ENCODE results near the gene FAM90A1. TPM values are rescaled to one million over a fixed set of nuclear protein-coding genes. Genes with fewer than 3 reads are reported as not detected.
A peak's percentile ranks its signal among the peaks of the same experiment; 100 is the strongest.
"Not testable (repeated sequence)": the region's sequence is repeated elsewhere in the genome, so short reads cannot be mapped to it uniquely, and the experiment has no call there.

Gene FAM90A1
- total RNA-seq, 1 donor from 2014 or later, result under 0.01 TPM

DNA sequence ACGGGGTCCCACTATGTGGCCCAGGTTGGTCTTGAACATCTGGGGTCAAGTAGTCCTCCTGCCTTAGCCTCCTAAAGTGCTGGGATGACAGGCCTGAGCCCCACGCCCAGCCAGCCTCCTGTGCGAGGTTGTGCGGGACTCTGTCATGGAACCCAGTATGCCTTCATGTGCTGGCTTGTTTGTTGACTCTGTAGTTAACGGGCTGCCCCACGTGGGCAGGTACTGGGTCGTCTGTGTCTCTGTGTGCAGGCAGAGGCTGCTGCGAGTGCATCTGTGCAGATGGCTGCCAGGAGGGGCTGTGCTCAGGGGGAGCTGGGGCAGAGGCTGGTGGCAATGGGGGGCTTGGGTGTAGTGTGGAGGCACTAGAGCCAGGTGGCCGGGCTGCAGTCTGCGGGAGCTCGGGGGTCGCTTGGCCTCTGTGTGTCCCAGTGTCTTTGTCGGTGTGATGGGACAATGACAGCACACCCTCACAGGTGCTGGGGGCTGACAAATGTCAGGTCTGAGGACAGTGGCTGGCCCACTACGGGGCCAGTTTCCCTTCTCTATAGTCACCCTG is 6.0 kb upstream of the FAM90A1 start:
- not testable (repeated sequence) for DNase-seq (ENCODE audit: low read depth in 2 of 2)

DNA sequence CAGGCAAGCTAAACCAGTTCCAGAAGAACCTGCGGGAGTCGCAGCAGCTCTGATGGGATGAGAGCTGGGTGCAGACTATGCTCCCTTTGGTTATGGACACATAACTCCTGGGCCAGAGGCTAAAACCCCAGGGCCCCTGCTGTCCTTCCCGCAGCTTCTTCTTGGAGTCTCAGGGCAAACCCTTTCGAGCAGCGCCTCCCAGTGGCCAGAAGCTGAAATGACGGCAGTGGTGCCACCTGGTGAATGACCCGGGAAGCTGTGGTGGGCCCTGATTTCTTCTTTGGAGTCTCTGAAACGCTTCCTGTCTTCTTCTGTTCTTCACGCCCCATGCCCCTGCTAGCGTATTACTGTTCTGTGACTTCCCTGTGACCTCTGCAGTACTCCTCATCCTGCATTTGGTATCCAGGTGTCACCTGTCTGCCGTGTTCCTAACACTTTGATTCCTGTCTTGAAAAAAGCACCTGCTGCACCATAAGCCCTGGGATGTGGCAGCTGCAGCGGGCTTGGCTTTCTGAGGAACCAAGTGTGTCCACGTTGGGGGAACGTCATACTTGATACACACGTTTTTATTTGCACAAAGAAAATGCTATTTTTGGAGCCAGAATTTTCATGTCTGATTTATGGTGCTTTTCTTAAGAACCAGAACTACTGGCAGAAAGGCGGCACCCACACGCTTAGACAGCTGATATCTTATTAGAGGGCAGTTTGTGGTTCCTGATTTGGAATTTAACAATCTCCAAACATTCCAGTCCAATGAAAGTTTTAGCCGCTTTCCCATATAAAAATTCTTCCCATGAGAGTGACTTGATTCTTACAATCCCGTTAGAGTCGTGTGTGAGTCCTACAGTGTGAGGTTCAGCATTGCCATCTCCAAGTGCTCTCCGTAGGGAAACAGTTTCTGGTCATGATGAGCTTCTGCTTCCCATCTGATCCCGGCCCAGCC is 4.5 kb upstream of the FAM90A1 start:
- DNase-seq (ENCODE audit: low read depth in 2 of 2), result peak in 1 of 2 donors; percentile 52

DNA sequence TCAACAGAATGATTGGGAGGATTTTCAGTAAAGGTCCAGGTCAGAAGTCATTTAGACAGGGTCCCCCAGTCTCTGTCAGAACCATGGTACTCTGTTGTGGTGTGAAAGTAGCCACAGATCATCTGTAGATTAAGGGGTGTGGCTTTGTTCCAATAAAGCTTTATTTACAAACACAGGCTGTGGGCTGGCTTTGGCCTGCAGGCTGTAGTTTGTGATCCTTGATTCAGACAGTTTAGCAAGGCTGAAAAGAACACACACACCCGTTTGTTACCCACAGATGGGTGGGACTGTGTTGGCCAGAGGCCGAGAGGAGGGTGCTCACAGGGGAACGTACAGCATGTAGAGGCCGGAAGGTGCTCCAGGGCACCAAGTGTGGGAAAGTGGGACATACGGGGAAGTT is 3.6 kb upstream of the FAM90A1 start:
- DNase-seq (ENCODE audit: low read depth in 2 of 2), result not testable (repeated sequence)

DNA sequence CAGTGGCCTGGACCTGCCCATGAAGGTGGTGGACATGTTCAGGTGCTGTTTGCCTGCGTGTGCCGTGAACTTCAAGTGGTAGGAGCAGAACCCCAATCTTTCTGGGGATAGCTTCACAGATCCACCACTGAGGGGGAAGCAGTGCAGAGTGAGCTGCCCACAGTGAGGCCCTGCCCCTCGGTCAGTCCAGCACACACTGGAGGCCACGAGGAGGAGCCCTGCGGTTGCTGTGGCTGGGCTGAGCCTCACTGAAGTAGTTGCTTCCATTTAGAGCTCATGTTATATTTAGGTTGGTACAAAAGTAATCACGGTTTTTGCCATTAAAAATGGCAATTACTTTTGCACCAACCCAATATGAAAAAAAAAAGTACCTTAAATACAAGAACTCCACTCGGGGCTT is 2.1 kb upstream of the FAM90A1 start:
- not testable (repeated sequence) for DNase-seq (ENCODE audit: low read depth in 2 of 2)

DNA sequence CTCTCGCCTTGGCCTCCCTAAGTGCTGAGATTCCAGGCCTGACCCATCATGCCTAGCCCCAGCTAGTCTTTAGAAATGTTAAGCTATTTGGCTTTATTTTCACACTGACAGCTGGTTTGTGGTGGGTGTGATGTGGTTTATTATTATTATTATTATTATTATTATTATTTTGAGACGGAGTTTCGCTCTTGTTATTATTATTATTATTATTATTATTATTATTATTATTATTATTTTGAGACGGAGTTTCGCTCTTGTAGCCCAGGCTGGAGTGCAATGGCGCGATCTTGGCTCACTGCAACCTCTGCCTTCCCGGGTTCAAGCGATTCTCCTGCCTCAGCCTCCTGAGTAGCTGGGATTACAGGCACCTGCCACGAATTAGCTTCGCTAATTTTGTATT is 1.2 kb upstream of the FAM90A1 start:
- DNase-seq (ENCODE audit: low read depth in 2 of 2), result not testable (repeated sequence)

DNA sequence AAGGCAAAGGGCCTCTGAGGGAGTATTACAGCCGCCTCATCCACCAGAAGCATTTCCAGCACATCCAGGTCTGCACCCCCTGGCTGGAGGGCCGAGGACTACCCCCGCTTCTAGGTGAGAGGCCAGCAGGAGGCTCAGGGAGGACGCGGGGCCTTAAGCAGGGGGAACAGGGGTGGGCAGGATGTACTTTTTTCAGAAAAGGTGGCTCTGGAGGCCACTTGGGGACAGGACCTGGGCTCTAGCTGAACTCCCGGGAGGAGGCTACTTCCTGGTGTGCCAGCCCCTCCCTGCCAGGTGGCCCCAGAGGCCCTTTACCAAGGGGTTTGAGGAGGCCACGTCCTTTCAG is 287 bp upstream of the FAM90A1 start:
- DNase-seq (ENCODE audit: low read depth in 2 of 2), result not testable (repeated sequence)

DNA sequence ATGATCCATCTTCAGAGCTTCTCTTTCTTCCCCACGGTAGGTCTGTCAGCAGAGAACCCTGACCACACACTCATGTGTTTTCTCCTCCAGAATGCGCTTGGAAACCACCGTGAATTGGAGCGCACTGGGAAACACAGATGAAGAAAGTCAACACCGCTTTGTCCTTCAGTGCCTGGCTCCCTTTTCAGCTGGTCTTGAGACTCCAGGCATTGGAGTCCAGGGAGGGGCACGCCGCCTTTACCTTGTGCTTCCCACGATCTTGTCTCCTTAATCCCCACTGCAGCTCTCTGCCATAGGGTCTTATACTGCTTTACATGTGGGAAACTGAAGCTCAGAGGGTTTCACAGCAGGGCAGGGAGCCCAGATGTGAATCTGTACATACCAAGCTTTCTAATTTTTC is 1.1 kb downstream of the FAM90A1 start:
- DNase-seq (ENCODE audit: low read depth in 2 of 2), result no peak

DNA sequence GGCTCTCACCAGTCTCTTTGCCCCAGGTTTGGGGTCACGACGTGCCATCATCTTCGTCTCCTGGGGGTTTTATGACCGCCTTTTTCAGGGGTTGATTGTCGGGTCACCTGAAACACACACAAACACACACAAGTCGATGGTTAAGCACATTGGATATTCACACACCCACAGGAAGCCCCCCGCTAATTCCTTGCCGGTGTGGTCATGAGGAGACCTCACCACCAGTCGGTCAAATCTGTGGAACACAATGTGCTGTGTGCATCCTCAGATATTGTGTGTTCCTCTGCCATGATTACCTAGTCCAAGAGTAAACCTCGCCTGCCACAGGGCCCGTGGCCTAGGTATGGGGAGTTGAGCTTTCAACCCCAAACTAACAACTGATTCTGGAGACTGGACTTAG is 2.6 kb downstream of the FAM90A1 start:
- DNase-seq (ENCODE audit: low read depth in 2 of 2), result not testable (repeated sequence)

DNA sequence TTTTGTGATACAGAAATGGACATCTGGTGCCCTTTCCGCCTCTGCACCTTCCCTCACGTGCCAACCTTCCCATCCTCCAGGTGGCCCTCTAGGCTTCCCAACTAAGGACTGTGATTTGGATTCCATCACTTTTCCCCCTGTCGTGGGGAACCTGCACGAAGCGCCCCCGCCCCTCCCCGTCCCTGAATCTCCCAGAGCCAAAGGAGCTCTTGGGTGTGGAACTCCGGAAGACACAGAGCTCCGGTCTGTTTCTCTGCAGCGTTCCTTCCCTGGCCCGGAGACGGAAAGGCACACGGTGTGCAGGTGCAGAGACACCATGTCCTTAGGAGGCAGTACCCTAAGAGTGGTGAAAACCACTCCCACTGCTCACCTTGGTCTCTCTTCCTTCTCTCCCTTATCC is 3.8 kb downstream of the FAM90A1 start:
- DNase-seq (ENCODE audit: low read depth in 2 of 2), result not testable (repeated sequence)

DNA sequence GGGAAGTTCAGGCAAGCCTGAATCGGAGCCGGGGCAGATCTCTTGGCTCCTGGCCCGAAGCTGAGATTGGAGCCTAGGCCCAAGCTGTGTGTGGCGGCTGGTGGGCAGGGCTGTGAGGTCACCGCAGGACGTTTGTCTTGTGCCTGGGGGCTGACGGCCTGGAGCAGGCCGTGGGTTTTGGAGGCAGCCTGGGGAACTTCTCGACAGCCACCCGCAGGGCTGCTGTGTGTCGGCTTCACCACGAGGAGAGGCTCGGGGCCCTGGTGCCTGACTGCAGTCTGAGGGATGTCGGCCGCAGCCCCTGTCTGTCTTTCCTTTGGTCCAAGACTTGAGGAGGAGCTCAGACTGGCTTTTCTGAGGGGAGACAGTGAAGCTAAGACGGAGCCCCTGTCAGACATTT is 5.1 kb downstream of the FAM90A1 start:
- not testable (repeated sequence) for DNase-seq (ENCODE audit: low read depth in 2 of 2)

DNA sequence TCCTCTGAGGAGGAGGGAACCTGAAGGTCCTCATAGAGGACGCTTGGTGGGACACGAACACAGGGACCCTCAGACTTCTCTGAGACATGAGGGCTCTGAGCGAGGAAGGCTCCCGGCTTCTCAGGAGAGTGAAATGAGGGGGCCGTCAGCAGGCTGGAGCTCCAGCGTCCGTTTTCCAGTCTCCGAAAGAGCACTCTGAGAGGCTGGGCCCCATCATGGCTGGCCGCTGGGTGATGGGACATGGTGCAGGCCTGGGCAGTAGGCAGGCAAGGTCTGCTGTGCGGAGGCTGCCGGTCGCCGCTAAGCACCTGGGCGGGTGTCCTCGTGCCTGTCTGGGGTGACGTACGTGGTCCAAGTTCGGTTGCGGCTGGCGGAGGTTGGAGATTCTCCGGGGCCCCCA is 5.6 kb downstream of the FAM90A1 start:
- not testable (repeated sequence) for DNase-seq (ENCODE audit: low read depth in 2 of 2)

DNA sequence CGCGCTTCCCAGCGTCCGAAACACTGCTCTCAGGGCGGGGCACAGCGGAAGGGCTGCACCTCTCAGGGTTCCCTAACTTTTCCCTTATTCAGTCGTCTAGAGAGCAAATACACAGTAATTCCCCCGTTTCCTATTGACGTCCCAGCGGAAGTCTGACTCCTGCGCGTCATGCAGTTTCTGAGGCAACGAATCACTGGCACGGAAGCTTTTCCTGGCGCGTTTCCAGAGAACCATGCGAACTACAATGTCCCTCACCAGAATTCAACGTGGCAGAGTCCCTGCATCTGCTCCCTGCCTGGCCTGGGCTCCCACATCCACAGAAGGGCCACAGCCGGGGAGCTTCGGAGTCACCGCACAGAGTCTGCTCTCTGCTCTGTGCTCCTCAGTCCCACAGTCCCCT is 6.0 kb downstream of the FAM90A1 start:
- DNase-seq (ENCODE audit: low read depth in 2 of 2), result peak; percentile 94 to 96

DNA sequence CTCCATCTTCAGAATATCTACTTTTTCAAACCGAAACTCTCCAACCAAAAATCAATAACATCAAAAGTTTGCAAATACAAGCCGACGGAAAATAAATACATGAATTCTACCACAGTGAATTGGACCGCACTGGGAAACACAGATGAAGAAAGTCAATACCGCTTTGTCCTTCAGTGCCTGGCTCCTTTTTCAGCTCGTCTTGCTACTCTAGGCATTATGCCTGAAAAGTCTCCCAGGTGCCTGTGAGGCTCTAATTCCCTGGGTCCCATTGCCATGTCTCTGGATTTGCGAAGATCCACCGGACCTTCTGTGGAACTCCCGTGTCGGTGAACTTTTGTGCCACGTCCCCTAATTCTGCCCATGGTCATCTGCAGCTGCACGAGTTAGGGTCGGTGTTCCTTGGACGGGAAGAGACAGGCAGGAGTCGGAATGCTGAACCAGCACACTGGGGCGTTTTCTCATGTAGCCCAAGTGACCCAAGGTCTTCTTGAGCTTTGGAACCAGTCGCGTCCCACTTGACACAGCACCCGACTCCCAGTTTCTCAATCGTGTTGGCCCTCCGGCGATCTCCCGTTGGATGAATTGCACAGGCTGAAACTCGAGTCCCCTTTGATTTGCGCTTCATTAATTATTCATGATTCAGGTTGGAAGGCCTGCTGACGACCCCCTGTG is 8.6 kb downstream of the FAM90A1 start:
- not testable (repeated sequence) for DNase-seq (ENCODE audit: low read depth in 2 of 2)

DNA sequence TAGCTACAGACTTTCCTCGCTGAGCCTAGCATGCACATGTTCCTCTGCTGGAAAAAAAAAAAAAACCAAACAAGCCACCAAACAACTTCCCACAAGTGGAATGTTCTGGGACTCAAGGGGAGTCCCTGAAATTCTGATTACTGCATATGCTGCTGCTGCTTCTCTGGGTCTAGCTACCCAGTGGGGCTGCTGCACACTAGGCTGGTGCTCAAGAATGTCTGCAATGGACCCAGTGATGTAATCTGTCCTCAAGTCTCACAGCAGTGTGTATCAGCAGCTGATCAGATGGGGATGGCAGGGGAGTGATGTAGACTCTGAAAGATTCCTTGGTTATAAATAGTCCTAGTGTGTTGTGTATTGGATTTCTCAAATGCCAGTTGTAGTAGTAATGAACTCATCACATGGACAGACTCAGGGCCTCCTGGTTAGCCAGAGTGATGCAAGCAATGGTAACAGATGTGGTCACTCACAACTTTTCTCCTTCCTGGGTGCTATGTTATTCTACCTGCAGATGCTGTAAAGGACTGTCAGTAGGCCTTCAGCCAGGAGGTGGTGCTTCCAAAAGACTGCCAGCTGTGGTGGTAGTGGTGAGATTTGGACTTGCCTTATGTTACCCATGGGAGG is 29.6 kb downstream of the FAM90A1 start:
- not testable (repeated sequence) for DNase-seq (ENCODE audit: low read depth in 2 of 2)

DNA sequence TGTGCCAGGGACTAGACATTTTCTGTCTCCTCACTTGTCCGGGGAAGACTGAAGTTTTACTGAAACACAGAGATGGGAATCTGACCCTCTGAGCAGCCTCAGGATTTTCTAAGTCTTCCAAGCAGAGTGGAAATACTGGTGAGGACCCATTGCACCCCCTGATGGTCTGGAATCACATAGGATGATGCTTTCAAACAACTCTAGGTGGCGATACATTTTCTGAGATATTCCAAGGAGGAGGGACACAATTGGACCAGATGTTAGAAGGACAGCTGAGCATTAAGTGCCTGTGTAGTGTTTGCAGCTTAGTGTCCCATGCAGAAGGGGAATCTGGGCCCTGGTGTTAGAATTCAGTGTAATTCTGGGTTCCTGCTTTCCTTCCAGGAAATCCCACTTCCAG is 39.3 kb downstream of the FAM90A1 start:
- DNase-seq (ENCODE audit: low read depth in 2 of 2), result peak in 1 of 2 donors; percentile 8

DNA sequence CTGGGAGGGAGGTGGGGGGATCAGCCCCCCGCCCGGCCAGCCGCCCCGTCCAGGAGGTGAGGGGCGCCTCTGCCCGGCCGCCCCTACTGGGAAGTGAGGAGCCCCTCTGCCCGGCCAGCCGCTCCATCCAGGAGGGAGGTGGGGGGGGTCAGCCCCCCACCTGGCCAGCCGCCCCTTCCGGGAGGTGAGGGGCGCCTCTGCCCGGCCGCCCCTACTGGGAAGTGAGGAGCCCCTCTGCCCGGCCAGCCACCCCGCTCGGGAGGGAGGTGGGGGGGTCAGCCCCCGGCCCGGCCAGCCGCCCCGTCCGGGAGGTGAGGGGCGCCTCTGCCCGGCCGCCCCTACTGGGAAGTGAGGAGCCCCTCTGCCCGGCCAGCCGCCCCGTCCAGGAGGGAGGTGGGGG is 43.2 kb downstream of the FAM90A1 start:
- DNase-seq (ENCODE audit: low read depth in 2 of 2), result not testable (repeated sequence)

DNA sequence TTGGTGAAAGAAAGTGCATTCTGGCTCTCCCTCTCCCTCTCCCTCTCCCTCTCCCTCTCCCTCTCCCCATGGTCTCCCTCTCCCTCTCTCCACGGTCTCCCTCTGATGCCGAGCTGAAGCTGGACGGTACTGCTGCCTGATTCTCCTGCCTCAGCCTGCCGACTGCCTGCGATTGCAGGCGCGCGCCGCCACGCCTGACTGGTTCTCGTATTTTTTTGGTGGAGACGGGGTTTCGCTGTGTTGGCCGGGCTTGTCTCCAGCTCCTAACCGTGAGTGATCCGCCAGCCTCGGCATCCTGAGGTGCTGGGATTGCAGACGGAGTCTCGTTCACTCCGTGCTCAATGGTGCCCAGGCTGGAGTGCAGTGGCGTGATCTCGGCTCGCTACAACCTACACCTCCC is 44.1 kb downstream of the FAM90A1 start:
- not testable (repeated sequence) for DNase-seq (ENCODE audit: low read depth in 2 of 2)

DNA sequence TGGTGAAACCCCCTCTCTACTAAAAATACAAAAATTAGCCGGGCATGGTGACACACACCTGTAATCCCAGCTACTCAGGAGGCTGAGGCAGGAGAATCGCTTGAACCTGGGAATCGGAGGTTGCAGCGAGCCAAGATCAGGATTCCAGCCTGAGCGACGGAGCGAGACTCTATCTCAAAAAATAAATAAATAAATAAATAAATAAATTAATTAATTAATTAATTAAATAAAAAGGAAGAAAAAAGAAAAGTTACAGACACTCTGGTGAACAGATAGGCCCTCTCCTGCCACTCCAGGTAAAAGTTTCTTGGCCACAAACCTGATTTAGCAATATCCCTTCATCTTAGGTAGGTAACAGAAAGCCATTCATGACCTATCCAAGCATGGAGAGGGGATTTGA is 44.5 kb downstream of the FAM90A1 start:
- DNase-seq (ENCODE audit: low read depth in 2 of 2), result not testable (repeated sequence)

DNA sequence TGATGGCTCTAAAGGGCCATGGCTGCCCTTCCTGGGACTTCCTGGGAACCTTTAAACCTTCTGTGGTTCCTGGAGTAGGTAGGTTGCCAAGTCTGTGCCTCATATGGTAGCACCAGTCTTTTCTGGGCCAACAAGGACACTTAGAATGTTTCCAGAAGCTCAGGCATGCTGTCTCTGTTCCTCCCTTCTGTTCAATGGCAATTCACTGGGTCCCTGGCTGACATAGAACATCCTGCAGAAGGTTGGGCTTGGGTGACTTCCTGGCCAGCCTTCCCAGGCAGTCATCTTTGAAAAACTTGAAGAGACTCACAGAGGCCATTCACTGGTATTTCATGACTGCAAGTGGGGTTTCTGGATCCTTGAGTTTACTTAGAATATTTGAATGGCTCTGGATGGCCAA is 46.1 kb downstream of the FAM90A1 start:
- DNase-seq (ENCODE audit: low read depth in 2 of 2), result not testable (repeated sequence)

DNA sequence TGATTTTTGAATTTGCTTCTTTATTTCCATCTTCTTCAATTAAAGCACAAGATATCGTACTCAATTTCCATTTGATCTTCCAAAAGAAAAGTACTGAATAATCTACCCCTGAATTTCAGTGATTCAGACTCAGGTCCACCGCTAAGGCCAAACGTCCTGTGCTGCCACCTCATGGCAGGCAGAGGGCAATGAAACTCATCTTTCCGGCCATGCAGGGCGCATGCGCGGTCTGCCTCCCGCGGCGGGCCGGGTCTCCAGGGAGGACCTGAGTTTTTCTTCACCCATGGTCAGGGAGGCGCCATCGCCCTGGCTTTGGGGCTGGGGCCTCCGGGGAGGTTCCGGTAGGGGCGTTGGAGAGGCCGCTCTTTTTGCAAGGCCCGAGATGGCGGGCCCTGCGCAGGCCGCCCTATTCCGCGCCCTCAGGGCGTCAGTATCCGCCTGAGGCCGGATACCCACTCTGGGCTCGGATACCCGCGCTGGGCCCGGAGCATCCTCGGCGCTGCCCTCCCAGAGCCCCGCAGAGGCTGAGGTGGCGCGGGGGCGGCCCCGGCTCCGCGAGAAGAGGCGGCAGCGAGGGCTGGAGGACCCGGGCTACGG is 47.3 kb downstream of the FAM90A1 start:
- peak; percentile 71 to 85 for DNase-seq (ENCODE audit: low read depth in 2 of 2)

DNA sequence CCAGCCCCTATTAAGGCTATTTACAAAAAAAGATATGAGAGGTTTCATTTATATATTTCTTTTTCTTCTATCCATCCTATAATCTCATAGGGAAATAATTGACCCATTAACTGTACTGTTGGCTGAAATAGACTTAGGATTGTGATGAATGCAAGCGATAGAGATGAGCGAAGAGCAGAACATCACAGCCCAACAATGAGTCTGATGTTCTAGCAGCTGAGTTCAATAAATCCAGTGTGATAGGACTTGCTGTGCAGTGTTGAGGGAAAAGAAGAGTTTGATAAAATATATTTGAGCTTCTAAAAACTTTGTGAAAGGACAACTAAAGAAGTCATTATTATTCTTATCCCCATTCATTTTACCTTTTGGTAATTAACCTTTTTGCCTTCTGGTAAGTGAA is 54.5 kb downstream of the FAM90A1 start:
- not testable (repeated sequence) for DNase-seq (ENCODE audit: low read depth in 2 of 2)
